Body of pancreas (tissue), 4 donors: ENCODE measurements around the gene KIF6.

Experiments used
- CTCF ChIP-seq, 7 experiments: fragments of 450-650 bp in 4 of 7; fragments of 200-600 bp in 3 of 7; sonication (generic) in 3 of 7; IDR thresholded peaks; one replicate each; pipeline ENCODE4 v1.5.1; 2016 to 2019; ENCODE audit warnings: antibody characterized with exemption in 7 of 7
- POLR2A ChIP-seq, 3 donors: fragments of 450-650 bp; IDR thresholded peaks; one replicate each; pipeline ENCODE4 v1.6.1; 2016; ENCODE audit warnings: antibody characterized with exemption in 3 of 3, mild to moderate bottlenecking in 2 of 3

DNA sequence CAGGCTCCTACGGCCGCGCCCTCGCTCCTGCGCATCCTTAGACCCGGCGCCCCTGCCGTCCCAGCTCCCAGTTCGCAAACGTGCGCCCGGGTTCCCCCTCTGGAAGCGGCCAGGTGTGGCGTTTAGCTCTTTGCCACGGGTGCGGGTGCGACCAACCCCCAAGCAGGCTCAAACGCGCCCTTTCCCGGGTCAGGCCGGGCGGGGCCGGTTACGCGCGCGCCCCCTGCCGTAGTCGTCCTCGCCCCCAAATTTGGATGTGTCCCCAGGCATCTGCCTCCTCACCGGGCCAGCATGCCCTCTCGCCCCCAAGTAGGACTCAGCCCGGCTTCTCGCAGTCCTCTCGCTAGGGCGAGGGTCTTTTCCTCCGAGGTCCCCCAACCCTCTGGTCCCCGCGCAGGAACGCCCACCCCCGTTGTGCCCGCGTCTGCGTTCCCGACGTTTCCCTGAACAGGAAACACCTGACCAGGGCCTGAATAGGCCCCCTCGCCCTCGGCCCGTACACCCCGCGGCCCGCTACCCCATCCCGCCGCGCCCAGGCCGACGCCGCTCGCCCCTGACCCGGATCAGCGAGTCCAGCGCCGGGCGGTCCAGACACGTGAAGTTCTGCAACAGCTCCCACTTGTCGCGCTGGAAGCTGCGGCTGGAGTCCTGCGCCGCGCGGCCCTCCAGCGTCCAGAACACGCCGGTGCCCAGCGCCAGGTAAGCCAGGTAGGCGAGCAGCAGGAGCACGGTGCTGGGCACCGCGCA, 411.5 kb downstream of the KIF6 start:
- TF ChIP-seq CTCF (IDR thresholded peaks at IDR 0.05) (no peak), POLR2A (IDR thresholded peaks at IDR 0.05) (no peak)
